ENCODE results near the gene MAGEB1. TPM values are rescaled to one million over a fixed set of nuclear protein-coding genes. Genes with fewer than 3 reads are reported as not detected.

Gene MAGEB1
- total RNA-seq, 1 donor from 2014 or later, result not detected

GRCh38 chrX:30296408-30297254, 49.7 kb downstream of the MAGEB1 start:
- no peak for ATAC-seq

DNA sequence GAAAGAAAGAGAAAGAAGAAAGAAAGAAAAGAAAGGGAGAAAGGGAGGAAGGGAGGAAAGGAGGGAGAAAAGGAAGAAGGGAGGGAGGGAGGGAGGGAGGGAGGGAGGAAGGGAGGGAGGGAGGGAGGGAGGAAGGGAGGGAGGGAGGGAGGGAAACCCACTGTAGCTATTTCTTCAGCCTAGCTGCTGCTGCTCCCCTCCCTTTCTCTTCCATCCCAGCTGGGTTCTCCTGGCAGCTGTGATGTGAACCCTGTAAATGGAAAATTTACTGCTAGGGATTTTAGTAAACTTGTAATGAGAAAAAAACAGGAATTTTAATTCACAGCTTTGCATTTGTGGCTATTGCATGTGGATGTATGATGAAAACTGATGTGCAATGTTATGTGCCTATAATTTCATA, 54.3 kb downstream of the MAGEB1 start:
- no peak for ATAC-seq

Other genes starting within 250 kb of the MAGEB1 start
- not detected for gene MAGEB2, start 31.6 kb upstream of the MAGEB1 start, total RNA-seq
- not detected for gene MAGEB3, start 16.5 kb upstream of the MAGEB1 start, total RNA-seq
- gene MAGEB4, start 5.1 kb upstream of the MAGEB1 start, total RNA-seq, result not detected
- not detected for gene NR0B1, start 62.2 kb downstream of the MAGEB1 start, total RNA-seq

Measured in esophagus mucosa (tissue), 1 donor.